Panc1 (cell line): ENCODE data around the gene CDH12. TPM values are rescaled to one million over a fixed set of nuclear protein-coding genes. Genes with fewer than 3 reads are reported as not detected.
"Not testable (repeated sequence)": the region's sequence is repeated elsewhere in the genome, so short reads cannot be mapped to it uniquely, and the experiment has no call there.

Experiments used
- ATAC-seq: fragments of 200-7000 bp; cut with Tn5 transposase; 2 replicates; pipeline ENCODE4 v1.9.1; 2020; ENCODE audit warnings: mild to moderate bottlenecking, moderate library complexity
- BruUV-seq: library from RNA; stranded (reverse); fragments of 400-500 nt; replicated peaks from 2 replicates; lab custom pipeline; 2021; lab: Mats Ljungman, UMichigan
- CTCF ChIA-PET: fragments of 300-600 bp; sonication (Branson Sonifier 250); formaldehyde crosslinking; loops from one replicate; lab custom pipeline; 2022; ENCODE audit warnings: antibody characterized with exemption; lab: Charles Lee
- POLR2A ChIA-PET: fragments of 300-600 bp; sonication (Branson Sonifier 250); formaldehyde crosslinking; loops from one replicate; lab custom pipeline; 2022; ENCODE audit warnings: antibody characterized with exemption; lab: Charles Lee
- DNase-seq: peaks from one replicate; pipeline ENCODE4 v3.0.0-alpha.2; 2010; ENCODE audit warnings: low read depth, low spot score
- H3K27ac ChIP-seq: 2 replicates; pipeline ENCODE4 v1.5.1; 2011; ENCODE audit warnings: mild to moderate bottlenecking, low read length, inconsistent platforms
- H3K27me3 ChIP-seq: fragments of 200-500 bp; sonication (Bioruptor generic); 2 replicates; pipeline ENCODE4 v1.6.0; 2014; ENCODE audit warnings: low read length, inconsistent platforms; ENCODE audit not compliant: control insufficient read depth, insufficient read depth
- H3K36me3 ChIP-seq: fragments of 200-500 bp; sonication (Bioruptor generic); 2 replicates; pipeline ENCODE4 v1.5.1; 2014; ENCODE audit warnings: inconsistent platforms, mild to moderate bottlenecking, low read length, moderate library complexity; ENCODE audit not compliant: control insufficient read depth, insufficient read depth
- H3K4me1 ChIP-seq: 2 replicates; pipeline ENCODE4 v1.5.1; 2011; ENCODE audit warnings: inconsistent platforms, mild to moderate bottlenecking, low read length, moderate library complexity; ENCODE audit not compliant: control insufficient read depth, insufficient read depth
- H3K4me3 ChIP-seq, 2 experiments: 2 replicates each; pipeline ENCODE4 v1.5.1; 2011 to 2012; ENCODE audit warnings: low read depth in 2 of 2, low read length in 2 of 2, mild to moderate bottlenecking in 2 of 2, inconsistent platforms in 1 of 2, moderate library complexity in 1 of 2
- H3K9me3 ChIP-seq: fragments of 200-500 bp; sonication (Bioruptor generic); 2 replicates; pipeline ENCODE4 v1.5.1; 2014; ENCODE audit warnings: low read depth, mild to moderate bottlenecking, inconsistent platforms, low read length, moderate library complexity; ENCODE audit not compliant: control insufficient read depth, insufficient read depth
- CTCF ChIP-seq: fragments of 450-650 bp; IDR thresholded peaks from 2 replicates; pipeline ENCODE4 v1.5.1; 2017; ENCODE audit warnings: mild to moderate bottlenecking
- POLR2AphosphoS5 ChIP-seq: IDR thresholded peaks from 2 replicates; pipeline ENCODE4 v1.6.1; 2012; ENCODE audit warnings: mild to moderate bottlenecking, low read depth, low read length, moderate library complexity
- SIN3A ChIP-seq: IDR thresholded peaks from 2 replicates; pipeline ENCODE4 v1.6.1; 2012; ENCODE audit warnings: low read depth, mild to moderate bottlenecking, low read length, moderate library complexity, borderline replicate concordance; ENCODE audit not compliant: insufficient read depth
- TCF7L2 ChIP-seq: IDR thresholded peaks from 2 replicates; pipeline ENCODE4 v1.6.1; 2011; ENCODE audit warnings: mild to moderate bottlenecking, low read depth, low read length, inconsistent platforms
- in situ Hi-C: cut with HindIII; loops from 2 replicates; pipeline ENCODE4 v1.10.0; 2016; ENCODE audit warnings: low sequenced_read_pairs, low pct_unique_long_range_greater_than_20kb
- intact Hi-C: fragments of 100-400 bp; cut with micrococcal nuclease; formaldehyde crosslinking; loops from one replicate; pipeline ENCODE4 v1.10.0; 2022; ENCODE audit not compliant: unreplicated experiment
- total RNA-seq: library from RNA; stranded (reverse); gene quantifications from one replicate; pipeline ENCODE4 v1.2.1, GENCODE V29; 2021; ENCODE audit not compliant: unreplicated experiment
- TF ChIP-seq, protein P1 (sequence below), 2 experiments: IDR thresholded peaks; 2 replicates each; pipeline ENCODE4 v1.6.1; 2011 to 2012; ENCODE audit warnings: low read depth in 2 of 2, control low read depth in 1 of 2, low read length in 1 of 2, mild to moderate bottlenecking in 1 of 2, moderate library complexity in 1 of 2; ENCODE audit not compliant: insufficient read depth in 1 of 2

CDH12 gene
- total RNA-seq, 1 experiment from 2014 or later, result not detected

DNA sequence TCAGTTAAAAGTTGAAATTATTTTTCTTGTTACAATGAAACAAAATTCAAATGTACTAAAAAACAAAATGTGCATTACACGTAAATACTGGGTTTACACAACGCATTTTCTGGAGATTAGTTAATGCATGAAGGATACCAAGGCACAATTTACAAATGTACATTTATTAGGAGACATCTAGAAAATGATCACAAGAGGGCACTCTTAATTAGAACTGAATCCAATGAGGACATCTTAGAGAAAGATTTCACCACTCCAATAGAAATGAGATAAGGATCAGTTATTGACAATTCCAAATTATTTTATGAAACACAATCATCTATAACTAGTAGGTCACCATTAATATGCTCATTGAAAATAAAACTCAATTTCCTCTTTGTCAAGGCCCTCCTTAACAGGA is 36.6 kb upstream of the CDH12 start:
- Histone ChIP-seq H3K27me3 (no peaks in the 10 kb centered on the region), H3K4me1 (no peaks in the 10 kb centered on the region), H3K36me3 (no peaks in the 10 kb centered on the region), H3K27ac (no peak overlapping the region), H3K4me3 (no peak overlapping the region), H3K9me3 (no peaks in the 10 kb centered on the region)
- POLR2A ChIA-PET, result no interaction called here
- intact Hi-C loops, result no loop called here
- in situ Hi-C loops, result no loop called here
- no peak for DNase-seq
- CTCF ChIA-PET, result no interaction called here
- no TSS peak for BruUV-seq
- no peak for ATAC-seq
- TF ChIP-seq POLR2AphosphoS5, result no peak
- TF ChIP-seq TCF7L2, result no peak
- peak; percentile 17; the same call in 1 of the 2 replicates for TF ChIP-seq CTCF
- TF ChIP-seq SIN3A, result no peak
- TF ChIP-seq, protein P1, sequence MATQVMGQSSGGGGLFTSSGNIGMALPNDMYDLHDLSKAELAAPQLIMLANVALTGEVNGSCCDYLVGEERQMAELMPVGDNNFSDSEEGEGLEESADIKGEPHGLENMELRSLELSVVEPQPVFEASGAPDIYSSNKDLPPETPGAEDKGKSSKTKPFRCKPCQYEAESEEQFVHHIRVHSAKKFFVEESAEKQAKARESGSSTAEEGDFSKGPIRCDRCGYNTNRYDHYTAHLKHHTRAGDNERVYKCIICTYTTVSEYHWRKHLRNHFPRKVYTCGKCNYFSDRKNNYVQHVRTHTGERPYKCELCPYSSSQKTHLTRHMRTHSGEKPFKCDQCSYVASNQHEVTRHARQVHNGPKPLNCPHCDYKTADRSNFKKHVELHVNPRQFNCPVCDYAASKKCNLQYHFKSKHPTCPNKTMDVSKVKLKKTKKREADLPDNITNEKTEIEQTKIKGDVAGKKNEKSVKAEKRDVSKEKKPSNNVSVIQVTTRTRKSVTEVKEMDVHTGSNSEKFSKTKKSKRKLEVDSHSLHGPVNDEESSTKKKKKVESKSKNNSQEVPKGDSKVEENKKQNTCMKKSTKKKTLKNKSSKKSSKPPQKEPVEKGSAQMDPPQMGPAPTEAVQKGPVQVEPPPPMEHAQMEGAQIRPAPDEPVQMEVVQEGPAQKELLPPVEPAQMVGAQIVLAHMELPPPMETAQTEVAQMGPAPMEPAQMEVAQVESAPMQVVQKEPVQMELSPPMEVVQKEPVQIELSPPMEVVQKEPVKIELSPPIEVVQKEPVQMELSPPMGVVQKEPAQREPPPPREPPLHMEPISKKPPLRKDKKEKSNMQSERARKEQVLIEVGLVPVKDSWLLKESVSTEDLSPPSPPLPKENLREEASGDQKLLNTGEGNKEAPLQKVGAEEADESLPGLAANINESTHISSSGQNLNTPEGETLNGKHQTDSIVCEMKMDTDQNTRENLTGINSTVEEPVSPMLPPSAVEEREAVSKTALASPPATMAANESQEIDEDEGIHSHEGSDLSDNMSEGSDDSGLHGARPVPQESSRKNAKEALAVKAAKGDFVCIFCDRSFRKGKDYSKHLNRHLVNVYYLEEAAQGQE (IDR thresholded peaks at IDR 0.05; ENCODE audit: insufficient read depth in 1 of 2, low read depth in 2 of 2, low read length in 1 of 2), result no peak

DNA sequence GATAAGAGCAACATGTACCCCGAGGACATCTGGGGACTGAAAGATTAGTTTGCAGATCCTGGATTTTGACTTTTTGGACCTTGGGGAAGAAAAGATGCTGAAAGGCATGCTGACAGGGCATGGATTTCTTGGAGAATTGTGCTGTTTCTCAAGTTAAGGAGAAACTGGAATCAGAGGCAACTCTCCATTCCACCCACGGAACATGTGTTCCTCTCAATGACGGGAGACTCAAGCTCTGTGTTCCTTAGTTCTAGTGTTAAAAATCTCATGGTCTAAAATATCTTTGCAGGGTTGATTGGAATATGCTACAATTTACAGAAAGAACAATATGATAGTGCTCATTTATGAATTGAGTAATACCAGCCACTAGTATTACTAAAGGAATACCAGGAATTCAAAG is 34.4 kb upstream of the CDH12 start:
- Histone ChIP-seq H3K27me3 (no peaks in the 10 kb centered on the region), H3K4me3 (no peak overlapping the region), H3K9me3 (no peaks in the 10 kb centered on the region), H3K4me1 (no peaks in the 10 kb centered on the region), H3K36me3 (no peaks in the 10 kb centered on the region), H3K27ac (no peak overlapping the region)
- in situ Hi-C loops, result no loop called here
- no TSS peak for BruUV-seq
- POLR2A ChIA-PET, result no interaction called here
- CTCF ChIA-PET, result no interaction called here
- intact Hi-C loops, result no loop called here
- ATAC-seq (no peak), DNase-seq (no peak)
- TF ChIP-seq TCF7L2, result no peak
- TF ChIP-seq, protein P1 (IDR thresholded peaks at IDR 0.05; ENCODE audit: insufficient read depth in 1 of 2, low read depth in 2 of 2, low read length in 1 of 2), result no peak
- no peak for TF ChIP-seq POLR2AphosphoS5
- TF ChIP-seq SIN3A, result no peak
- TF ChIP-seq CTCF, result no peak

DNA sequence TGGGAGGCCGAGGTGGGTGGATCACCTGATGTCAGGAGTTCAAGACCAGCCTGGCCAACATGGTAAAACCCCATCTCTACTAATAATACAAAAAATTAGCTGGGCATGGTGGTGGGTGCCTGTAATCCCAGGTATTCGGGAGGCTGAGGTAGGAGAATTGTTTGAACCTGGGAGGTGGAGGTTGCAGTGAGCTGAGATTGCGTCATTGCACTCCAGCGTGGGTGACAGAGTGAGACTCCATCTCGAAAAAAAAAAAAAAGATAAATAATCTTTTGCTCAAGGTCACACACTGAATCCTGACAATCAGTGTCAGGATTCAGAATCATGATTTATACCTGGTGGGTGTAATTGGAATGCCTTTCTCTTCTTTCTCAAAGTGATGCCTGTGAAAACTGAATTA is 5.8 kb upstream of the CDH12 start:
- H3K27ac ChIP-seq, DNase-seq, H3K36me3 ChIP-seq, H3K9me3 ChIP-seq, ATAC-seq, POLR2A ChIA-PET, BruUV-seq, in situ Hi-C loops, intact Hi-C loops, H3K27me3 ChIP-seq, H3K4me3 ChIP-seq, CTCF ChIA-PET, H3K4me1 ChIP-seq: not testable (repeated sequence)
